Kidney tubule cell (primary cell): ENCODE data around the gene PHACTR1.

Experiments used
- DNase-seq: peaks from one replicate; pipeline ENCODE4 v3.0.0-alpha.2; 2018; ENCODE audit warnings: low spot score

PHACTR1 gene

DNA sequence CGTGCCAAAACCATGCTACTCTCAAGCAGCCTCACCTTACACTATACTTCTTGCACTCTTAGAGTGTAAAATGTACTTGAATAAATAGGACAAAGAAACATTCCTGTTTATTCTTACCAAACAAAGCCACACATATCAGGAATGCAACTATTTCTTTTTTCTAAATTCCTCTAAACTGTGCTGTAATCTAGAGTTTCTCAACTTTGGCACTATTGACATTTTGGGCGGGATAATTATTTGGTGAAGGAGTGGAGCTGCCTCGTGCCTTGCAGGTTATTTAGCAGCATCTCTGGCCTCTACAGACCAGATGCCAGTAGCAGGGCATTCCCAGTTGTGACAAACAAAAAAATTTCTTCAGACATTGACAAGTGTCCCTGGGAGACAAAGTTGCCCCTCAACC is 86.9 kb downstream of the PHACTR1 start:
- DNase-seq, result no peak

DNA sequence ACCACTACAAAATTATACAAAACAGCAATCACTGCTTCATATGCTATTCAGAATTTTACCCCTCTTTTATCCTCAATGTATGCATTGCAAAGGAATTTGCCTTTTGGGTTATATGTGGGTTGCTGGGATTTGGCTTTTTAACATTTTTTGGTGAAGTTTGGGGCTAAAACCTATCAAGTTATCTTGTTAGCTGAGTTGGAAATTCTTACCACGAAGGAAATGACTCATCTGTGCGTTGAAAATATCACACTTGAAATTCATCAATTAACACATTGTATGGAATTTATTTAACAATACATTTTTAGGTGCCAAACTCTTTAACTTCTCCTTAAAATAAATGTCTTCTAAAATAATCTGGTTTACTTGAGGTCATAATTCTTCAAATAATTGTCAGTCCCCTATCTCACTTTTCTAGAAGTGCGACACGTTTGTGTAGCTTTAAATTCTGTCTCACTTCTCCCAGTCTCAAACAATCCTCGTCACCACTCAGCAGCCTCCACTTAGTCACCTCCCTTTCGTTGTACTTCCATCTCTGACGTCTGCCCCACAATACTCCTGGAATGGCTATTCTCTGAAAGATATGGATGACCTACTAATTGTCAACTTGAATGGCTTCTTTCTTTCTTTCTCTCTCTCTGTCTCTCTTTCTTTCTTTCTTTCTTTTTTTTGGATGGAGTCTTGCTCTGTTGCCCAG is 88.5 kb downstream of the PHACTR1 start:
- no peak for DNase-seq

GRCh38 chr6:12806136-12806535 is 89.6 kb downstream of the PHACTR1 start:
- no peak for DNase-seq

GRCh38 chr6:12806796-12807195 is 90.2 kb downstream of the PHACTR1 start:
- no peak for DNase-seq

DNA sequence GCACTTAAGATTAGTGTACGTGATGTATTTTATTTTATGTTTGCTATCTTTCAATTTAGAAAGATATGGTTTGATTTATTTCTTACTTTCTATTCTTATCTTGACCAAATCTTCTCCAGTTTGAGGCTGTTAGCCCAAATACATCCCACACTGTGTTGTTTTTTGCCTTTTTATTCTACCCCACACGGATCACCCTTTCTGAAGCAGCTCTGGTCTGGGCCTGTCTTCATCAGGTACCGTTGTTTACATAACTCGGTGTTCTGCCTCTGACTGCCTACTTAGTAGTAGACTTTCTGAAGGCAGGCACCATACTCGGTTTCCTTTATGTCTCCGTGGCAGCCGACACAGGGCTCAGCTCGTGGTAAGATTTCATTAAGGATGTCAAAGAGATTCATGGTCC is 95.0 kb downstream of the PHACTR1 start:
- DNase-seq, result no peak

DNA sequence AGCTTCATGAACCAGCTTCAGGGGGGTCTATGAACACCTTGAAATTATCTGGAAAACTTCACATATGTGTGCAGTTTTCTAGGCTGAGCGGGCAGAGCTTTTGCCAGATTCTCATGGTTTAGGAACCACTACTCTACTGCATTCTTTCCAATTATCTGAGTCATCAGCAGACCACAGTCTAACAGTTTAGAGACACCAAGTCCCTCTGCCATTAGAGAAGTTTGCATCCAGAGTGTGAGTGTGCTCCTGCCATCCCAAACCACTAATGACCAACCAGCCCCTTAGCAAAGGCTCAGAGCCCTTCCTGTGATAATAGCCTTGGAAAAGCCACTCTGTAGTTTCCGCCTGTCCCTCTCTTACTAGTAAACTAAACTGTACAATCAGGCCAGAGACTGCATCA is 96.8 kb downstream of the PHACTR1 start:
- peak; percentile 28 for DNase-seq

DNA sequence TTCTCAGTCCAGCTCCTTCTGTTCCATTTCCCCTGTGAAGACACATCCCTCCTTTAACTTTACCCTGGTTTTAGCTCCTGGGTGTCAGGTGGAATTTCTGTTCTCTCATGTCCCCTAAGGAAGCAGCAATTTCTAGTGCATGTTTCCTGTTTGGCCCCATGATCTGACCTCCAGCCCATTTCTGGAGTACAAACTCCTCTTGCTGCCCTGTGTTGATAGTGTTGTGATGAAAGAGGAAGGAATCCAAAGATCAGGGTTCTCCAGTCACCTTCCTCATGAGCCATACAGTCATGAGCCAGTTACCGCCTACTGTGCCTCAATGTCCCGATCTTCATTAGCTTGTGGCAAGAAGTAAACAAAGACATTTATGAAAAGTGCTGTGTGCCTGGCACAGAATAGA is 97.4 kb downstream of the PHACTR1 start:
- no peak for DNase-seq

- DNase-seq, result no peak
Observed at GRCh38 chr6:12815089-12815488, 98.5 kb downstream of the PHACTR1 start.

- DNase-seq, result no peak
Observed at GRCh38 chr6:12815884-12816600, 99.5 kb downstream of the PHACTR1 start.

DNA sequence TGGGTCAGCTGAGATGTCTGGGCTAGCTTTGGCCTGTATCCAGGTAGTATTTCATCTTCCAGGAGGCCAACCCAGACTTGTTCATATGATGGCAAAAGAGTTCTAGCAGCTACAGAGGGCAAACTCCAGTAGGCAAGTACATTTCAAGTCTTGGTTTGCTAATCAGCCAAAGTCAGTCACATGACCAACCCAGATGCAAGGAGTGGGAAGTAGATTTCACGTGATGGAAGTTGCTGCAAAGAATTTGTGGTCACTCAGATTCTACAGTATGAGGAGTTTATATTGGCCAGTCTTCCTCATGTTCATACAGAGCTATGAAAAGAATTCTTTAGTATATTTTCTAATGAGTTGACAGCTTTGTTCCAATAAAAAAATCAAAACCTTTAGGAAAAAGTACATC is 101.8 kb downstream of the PHACTR1 start:
- no peak for DNase-seq

DNA sequence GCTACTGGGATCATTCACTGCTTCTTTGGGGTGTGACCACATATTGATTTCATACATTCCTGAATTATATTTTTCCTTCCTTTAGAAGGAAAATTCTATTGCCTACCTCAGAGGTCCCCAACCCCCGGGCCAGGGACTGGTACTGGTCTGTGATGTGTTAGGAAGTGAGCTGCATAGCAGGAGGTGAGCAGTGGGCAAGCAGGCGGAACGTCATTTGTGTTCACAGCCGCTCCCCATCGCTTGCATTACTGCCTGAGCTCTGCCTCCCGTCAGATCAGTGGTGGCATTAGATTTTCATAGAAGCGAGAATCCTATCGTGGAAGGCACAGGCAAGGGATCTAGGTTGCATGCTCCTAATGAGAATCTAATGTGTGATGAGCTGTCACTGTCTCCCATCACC is 107.3 kb downstream of the PHACTR1 start:
- no peak for DNase-seq

DNA sequence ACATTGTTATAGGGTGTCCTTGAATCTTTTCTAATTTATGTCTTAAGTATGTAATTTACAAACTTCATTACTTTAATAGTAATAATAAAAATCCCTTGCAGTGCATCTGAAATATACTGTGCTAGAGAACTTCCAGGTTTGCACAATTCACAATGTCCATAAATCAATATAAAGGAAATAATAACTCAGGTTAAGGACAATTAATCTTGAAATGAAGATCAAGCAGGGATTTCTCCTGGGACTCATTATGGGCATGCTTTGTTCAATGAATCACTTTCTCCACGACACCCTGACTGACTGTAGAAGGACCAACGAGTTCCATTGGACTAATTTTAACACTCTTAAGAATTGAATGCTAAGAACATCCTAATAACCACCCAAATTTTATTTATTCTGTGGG is 110.0 kb downstream of the PHACTR1 start:
- DNase-seq, result no peak

- DNase-seq, result no peak
Observed at GRCh38 chr6:12827921-12828320, 111.4 kb downstream of the PHACTR1 start.

DNA sequence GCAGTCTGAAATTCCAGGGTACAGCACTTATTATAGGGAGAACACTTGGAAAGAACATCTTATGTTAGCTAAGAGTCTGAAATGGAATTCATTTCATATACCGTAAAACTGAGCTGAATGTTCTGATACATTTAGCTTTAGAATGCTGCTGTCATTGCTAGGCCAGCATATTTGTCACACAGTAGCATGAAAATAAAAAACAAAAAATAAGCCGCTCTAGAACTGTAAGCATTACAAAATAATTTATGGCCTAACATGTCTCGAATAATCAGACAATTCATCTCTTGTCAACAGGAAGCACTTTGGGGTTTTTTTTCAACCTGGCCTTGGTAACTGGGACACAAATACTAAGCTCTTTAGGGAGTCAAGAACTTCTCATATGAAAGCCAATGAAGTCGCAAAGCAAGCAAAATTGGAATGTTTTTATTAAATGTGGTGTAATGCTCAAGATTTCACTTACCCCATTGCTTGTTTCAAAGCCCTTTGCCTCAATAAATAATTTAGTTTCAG is 115.7 kb downstream of the PHACTR1 start:
- DNase-seq, result no peak

GRCh38 chr6:12836009-12836408 is 119.4 kb downstream of the PHACTR1 start:
- no peak for DNase-seq

- no peak for DNase-seq
Observed at GRCh38 chr6:12841619-12842018, 125.1 kb downstream of the PHACTR1 start.

GRCh38 chr6:12842114-12842513 is 125.5 kb downstream of the PHACTR1 start:
- no peak for DNase-seq

- DNase-seq, result no peak
Observed at GRCh38 chr6:12842658-12843057, 126.1 kb downstream of the PHACTR1 start.

GRCh38 chr6:12844284-12845223 is 128.0 kb downstream of the PHACTR1 start:
- peak; percentile 36 for DNase-seq

GRCh38 chr6:12845224-12846004 is 128.8 kb downstream of the PHACTR1 start:
- no peak for DNase-seq

DNA sequence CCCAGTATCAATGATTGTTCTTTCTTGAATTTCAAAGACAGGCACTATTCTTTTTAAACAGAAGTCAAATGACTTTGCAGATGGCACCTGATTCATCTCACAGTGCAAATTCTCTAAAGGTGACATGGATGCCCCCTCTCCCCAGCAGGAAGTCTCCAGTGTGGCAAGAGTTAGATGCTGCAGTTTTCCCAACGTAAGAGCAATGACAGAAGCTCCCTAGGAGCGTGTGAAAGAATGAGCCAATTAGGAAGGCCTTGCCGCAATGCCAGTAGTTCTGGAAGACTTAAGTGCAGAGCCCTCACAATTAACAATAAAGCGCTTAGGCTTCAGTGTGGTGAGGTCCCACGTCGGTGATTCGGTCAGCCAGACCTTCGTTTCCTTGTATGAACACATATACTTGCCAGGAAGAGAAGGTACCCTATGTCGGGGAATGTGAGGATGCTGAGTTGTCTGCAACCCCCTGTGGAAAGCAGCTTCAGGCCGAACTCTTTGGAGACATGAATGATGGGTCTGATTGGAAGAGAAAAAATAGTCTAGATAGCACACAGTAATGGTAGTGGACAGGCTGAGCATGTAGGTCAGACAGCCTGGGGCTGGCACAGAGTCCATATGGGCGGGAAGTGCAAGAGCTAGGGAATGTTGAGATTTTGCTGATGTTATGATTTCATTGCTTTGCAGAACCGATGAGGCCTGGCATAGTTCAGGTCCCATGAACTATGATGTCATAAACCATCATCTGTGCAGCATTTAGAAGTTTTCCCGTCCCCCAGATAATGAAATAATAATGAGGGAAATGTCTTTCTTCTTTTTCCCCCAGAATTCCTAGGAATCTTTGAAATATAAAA is 132.6 kb downstream of the PHACTR1 start:
- DNase-seq, result peak; percentile 52
